GM18867 (cell line): ENCODE measurements around the gene LARP4B.

ENCODE experiments used
- ATAC-seq: cut with Tn5 transposase; IDR thresholded peaks from one replicate; pipeline ENCODE4 v1.9.1; 2021; ENCODE audit warnings: mild to moderate bottlenecking, moderate library complexity; ENCODE audit not compliant: unreplicated experiment

LARP4B gene

GRCh38 chr10:931326-932318 lies at the start of gene LARP4B:
LARP4B (minus strand) TSS chr10:931705; CDS start chr10:885721, 45,984 bp downstream.
- ATAC-seq = peak; percentile 91

- ATAC-seq = no peak
Observed at GRCh38 chr10:980468-981093, 49.1 kb upstream of the LARP4B start.

DNA sequence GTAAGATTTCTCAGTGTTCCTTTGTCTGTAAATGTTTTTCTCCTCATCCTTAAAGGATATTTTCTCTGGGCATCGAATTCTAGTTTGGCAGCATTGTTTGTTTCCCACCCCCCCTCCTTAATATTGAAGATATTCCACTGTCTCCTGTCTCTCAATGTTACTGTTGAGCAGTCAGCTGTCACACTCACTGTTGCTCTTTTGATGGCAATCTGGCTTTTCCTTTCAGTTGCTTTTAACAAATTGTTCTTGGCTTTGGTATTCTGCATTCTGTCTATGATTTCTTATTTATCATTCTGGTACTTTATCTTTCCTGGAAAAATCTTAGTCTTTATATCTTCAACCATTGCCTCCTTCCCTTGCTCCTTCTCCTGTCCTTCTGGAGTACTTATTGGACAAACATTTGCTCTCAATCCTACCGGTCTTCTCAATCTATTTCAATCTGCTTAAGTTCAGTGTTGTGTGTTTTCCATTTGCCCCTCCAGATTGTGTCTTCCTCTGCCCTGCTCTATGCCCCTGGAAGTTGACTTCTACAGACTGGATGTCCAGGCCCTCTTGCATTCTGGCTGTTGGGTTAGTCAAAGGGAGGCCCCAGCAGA lies 47.4 kb upstream of the LARP4B start:
- ATAC-seq = no peak

GRCh38 chr10:976316-976715 lies 44.8 kb upstream of the LARP4B start:
- ATAC-seq = no peak

GRCh38 chr10:974785-975074 lies 43.2 kb upstream of the LARP4B start:
- no peak for ATAC-seq

DNA sequence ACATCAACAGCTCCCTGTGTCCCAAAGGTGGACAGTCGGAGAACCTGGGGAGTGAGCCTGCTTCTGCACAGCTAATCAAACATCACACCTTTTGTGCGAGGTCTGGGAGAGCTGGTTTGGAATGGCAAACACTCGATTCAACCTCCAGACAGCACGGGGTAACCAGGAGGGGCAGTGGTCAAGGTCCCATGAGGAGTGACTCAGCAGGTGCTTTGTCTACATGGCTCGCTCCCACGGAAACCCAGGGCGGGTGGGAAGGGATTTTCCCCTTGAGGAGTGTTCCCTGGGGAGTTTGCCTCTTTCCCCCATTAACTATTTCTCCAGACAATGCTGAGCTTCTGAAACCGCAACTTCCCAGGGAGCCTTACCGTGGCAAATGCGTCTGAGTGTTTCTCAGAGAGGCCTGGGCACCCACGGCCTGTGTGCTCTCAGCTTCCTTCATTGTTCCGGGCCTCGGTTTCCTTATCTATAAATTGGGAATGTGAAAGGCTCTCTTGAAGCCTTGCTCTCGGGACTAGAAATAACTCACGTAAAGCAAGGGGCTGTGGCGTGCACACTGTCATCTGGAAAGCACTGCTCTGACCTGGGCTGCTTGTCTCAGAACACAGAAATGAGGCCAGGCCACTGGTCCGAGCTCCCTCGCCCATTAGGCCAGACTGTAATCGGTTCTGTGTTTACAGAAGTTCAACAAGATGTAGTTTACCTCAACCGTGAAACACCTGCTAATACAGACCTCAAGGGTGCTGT lies 42.7 kb upstream of the LARP4B start:
- ATAC-seq = no peak

- ATAC-seq = no peak
Observed at GRCh38 chr10:972763-973162, 41.3 kb upstream of the LARP4B start.

DNA sequence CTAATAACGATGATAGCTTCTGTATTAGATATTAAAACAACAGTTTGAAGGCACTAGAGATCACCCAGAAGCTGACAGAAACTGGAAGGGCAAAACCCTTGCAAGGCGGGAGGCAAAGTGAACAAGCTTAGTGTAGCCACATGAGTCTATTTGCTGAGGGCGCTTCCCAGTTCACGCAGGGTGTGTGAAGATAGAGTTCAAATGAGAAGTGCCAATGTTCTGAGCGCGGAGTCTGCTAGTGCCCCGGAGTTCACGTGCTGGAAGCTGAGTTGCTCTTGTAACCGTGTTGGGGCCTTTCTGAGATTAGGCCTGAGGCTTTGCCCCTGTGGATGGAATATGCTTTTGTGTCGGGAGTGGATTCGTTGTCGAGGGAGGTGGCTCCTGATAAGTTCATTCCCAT lies 40.1 kb upstream of the LARP4B start:
- ATAC-seq = no peak

- ATAC-seq = no peak
Observed at GRCh38 chr10:971150-971542, 39.6 kb upstream of the LARP4B start.

DNA sequence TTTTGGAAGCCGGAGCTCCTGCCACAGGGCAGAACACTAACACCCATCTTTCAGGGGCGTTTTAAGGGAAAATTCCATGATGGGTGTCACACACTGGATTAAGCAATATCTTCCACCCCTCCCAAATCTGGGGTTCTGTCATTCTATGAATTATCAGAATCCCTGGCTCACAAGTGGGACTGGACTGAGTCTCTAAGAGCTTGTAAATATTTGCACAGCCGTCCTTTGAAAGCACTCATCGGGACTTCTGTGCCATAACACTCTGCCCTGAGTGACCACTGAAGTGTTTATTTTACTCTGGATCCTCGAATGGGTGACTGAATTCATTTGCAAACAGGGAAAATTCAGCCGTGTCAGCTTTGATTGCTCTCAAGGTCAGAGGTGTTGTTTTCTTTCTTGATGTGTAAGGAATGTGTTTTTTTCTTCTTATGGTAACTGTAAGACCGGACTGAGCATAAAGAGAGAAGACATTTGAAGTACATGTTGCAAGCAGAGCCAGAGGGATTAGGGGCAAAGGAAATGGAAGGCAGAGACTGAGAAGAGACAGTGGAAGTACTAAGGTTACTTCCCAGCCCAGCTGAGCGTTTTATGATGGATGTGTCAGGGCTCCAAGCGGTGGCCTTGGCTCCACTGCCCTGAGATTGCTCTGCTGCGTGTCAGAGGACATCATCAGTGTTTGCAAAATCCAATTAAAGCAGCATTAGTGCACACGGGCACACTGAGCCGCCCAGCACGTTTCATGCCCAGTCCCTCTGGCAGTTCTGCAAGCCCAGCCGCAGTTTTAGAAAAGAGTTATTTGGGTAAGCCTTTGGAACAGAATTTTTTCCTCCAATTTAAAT lies 39.0 kb upstream of the LARP4B start:
- ATAC-seq = no peak

DNA sequence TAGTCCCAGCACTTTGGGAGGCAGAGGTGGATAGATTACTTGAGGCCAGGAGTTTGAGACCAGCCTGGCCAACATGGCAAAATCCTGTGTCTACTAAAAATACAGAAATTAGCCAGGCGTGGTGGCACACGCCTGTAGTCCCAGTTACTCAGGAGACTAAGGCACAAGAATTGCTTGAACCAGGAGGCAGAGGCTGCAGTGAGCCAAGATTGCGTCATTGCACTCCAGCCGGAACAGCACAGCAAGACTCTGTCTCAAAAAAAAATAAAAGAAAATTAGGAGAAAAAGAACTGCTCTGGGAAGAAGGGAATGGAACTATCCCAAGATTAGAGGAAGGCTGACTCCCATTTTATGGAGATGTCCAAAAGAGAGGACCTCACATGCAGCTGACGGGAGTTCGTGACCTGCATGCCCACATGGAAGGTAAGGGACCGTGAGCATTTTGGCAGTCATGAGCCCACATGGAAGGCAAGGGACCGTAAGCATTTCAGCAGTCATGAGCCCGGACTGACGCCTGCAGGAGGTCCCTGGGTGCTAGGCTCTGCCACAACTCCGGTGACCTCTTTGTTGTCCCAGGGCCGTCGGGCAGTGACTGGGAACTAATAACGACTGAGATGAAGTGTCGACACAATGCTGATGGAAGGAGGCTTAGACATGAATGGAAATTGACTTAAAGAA lies 38.1 kb upstream of the LARP4B start:
- ATAC-seq = no peak

- ATAC-seq = no peak
Observed at GRCh38 chr10:968546-969199, 37.2 kb upstream of the LARP4B start.

DNA sequence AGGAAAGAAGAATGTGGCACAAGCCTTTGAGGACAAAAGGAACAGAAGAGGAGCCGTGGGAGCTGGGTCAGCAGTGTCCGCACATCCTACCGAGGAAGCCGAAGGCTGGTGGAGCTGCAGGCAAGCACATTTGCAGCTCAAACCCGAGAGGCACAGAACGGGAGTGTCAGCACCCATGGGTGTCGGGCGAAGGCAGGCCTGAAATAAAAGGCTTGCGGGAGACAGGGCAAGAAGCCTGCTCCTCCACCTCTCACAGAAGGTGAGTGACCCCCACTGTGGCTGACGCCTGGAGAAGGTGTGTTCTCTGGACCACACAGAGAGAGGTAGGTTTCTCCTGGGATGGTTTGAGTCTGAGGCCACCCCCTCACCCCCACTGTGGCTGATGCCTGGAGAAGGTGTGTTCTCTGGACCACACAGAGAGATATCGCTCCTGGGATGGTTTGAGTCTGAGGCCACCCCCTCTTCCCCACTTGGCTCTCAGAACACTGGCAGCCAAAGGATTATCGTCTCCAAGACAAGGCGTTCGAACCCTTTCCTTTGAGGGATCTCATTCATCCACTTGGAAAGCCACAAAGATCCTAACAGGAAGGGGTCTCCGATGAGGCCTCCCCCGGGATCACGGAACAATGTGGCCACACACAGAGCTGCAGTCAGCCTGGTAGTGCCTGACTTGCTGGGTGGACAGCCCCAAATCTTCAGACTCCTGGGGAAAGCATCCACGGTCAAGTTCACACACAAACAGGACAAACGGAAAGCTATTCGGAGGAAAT lies 35.1 kb upstream of the LARP4B start:
- no peak for ATAC-seq

DNA sequence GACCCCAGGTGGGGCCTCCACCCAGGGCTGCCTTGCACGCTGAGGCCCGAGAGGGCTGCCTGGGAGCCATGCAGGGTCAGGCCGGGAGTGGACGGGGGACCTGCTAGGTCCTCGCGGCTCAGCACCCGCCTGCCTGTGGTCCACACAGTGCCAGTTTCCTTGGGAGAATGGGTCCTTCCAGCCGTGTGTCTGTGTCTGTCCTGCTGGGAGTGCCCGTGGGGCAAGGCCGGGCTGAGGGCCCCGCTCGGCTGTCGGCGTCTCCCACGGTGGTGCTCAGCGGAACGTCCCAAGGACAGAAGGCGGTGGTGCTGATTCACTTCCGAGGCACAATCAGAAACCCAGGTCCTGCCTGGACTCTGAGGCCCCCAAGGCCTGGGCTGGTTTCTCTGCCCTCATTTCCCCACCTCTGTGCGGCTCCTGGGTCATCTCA lies 33.5 kb upstream of the LARP4B start:
- no peak for ATAC-seq

DNA sequence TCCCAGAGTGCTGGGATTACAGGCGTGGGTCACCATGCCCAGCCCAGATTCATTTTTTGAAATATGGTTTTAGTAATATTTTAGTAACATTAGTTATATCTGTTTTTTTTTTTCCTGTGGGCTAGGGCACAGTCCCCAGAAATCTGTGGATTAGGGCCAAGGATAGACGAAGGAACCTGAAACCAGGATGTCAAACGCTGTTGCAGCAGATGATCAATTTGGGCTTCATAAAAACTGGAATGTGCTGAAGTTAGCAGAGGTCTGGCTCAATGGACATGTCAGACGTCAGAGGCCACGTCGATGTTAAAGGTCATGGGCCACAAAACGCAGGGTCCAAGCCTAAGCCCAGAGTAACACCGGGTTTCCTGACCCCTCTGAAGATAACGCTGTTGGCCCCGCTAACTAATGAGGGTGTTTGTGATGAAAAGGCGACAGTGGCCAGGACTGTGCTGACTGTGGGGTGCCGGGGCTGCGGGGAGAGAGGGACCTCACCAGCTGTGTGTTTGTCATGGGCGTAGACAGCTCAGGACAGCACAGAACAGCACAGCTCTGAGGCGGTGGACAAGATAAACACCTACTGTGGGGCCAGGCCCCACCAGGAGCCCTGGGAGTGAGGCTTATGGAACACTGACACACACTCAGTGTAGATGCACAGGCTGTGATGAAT lies 32.9 kb upstream of the LARP4B start:
- ATAC-seq = no peak

DNA sequence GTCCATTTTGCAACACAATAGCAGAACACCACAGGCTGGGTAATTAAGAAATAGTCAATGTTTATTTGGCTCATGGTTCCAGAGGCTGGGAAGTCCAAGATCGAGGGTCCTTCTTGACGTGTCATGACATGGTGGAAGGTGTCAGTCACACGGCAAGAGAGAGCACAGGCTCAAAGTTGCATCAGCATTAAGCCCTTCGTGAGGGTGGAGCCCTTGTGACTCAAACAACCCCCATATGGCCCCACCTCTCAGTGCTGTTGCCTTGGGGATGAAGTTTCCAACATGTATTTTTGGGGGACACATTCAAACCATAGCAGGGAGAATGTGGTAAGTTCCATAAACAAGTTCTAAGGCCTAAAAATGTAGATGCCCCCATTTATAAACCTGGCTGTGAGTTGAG lies 32.1 kb upstream of the LARP4B start:
- ATAC-seq = no peak

DNA sequence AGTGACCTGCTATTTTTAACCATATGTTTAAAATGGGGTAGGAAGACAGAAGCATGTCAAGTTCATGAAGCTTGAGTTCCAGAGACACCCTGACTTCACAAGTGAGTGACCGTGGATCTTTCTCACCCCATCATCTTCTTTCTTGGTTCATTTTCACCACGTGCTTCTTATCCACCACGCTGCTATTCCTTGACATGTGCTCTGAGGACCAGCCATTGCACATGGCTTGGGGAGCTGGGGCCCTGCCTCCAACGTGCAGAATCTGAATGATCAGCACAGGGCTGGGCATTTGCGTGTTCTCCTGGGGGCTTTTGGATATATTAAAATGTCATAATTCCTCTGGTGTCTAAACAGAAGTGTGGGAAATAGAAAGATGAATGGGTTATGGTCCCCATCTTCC lies 31.7 kb upstream of the LARP4B start:
- no peak for ATAC-seq

DNA sequence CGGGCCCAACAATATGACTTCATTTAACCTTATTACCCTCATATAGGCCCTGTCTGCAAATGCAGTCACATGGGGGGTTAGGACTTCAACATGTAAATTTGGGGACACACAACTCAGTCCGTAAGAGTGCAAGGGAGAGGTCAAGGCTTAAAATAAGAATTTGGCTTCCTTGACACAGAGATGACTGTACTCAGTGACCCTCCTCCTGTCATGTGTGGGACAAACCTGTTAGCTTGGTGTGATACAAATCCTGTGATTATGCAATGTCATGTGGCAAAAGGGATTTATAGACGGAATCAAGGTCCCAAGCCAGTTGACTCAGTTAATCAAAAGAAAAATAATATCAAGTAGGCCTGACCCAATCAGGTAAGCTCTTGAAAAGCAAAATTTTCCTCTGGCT lies 30.8 kb upstream of the LARP4B start:
- ATAC-seq = no peak
